ENCODE measurements around the gene HYPK.

The HYPK gene

DNA sequence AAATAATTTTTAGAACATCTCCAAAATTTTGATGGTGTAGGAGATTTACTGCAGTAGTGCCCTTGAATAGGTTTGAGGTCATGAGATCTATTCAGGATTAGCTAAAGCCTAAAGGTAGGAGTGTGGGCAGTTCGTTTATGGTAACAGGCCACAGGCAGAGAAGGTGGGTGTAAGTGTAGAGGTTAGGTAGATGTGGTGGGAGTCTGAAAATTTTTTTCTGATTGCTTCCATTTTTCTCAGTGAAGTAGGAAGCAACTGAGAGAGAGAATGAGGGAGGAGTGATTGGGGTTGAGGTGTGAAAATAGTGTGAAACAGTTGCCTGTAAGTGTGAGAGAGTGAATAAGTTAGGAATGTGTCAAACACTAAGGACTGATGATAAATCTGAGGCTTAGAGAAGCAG lies 21.4 kb upstream of the HYPK start:
- DNase-seq (ENCODE audit: low read depth in 2 of 2), result no peak
- H3K4me3 ChIP-seq (replicated peaks in 1 of 2; ENCODE audit: low read depth in 2 of 2, low read length in 2 of 2), result no peak overlapping the region
- TF ChIP-seq, protein P1, sequence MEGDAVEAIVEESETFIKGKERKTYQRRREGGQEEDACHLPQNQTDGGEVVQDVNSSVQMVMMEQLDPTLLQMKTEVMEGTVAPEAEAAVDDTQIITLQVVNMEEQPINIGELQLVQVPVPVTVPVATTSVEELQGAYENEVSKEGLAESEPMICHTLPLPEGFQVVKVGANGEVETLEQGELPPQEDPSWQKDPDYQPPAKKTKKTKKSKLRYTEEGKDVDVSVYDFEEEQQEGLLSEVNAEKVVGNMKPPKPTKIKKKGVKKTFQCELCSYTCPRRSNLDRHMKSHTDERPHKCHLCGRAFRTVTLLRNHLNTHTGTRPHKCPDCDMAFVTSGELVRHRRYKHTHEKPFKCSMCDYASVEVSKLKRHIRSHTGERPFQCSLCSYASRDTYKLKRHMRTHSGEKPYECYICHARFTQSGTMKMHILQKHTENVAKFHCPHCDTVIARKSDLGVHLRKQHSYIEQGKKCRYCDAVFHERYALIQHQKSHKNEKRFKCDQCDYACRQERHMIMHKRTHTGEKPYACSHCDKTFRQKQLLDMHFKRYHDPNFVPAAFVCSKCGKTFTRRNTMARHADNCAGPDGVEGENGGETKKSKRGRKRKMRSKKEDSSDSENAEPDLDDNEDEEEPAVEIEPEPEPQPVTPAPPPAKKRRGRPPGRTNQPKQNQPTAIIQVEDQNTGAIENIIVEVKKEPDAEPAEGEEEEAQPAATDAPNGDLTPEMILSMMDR (IDR thresholded peaks at IDR 0.05; ENCODE audit: low read depth, low read length), result no peak

DNA sequence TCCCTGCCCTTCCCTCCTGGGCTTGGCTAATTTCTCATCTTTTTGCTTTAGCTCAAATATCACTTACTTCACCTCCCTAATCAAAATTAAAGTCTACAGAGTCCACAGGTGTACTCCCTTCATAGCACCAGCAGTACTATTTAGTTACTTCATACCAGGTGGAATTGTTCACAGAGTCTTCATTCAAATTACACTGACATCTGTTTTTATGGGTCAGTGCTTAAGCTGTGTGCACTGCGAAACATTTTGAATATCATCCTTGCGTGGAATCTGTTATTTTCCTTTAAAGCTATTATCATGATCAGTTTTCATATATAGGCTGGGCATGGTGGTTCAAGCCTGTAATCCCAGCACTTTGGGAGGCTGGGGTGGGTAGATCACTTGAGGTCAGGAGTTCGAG lies 11.0 kb upstream of the HYPK start:
- H3K4me3 ChIP-seq (replicated peaks in 1 of 2; ENCODE audit: low read depth in 2 of 2, low read length in 2 of 2), result no peak overlapping the region
- no peak for DNase-seq (ENCODE audit: low read depth in 2 of 2)
- TF ChIP-seq, protein P1 (IDR thresholded peaks at IDR 0.05; ENCODE audit: low read depth, low read length), result no peak

DNA sequence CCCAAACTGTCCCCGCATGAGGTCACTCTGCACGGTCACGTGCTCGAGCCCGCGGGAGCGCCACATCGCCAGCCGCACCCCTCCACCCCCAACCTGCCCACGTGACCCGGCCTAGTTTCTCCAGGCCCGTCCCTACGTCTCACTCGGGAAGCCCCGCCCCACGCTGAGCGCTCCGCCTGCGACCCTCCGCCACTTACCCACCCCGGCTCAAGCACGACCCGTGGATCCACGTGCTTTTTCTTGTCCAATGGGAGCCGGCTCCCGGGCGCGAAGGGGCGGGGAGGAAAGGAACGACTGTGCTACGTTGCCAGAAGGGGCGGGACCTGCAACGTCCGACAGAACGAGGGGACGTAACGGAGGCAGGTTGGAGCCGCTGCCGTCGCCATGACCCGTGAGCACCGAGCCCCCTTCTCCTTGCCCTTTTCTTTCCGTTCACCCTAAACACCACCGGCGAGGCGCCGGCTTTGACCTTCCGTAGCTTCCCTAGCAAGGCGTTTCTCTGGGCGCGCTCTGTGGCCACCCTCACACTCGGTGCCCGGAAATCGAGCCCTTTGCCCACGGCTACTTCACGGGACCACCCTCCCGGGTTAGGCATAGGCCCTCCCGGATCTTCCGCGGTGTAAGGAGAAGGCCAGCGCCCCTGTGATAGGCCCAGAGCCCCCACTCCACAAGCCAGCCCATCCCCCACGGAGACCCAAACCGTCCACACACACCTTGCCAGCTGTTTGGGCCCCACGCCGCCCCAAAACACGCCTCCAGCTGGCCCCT lies 8.2 kb upstream of the HYPK start, which contains the start of gene SERF2:
SERF2 (plus strand) TSS at position 328 of the 768 bp plus-strand sequence; CDS start at position 385, 57 bp downstream.
- TF ChIP-seq, protein P1 (IDR thresholded peaks at IDR 0.05; ENCODE audit: low read depth, low read length), result no peak
- peak within 1 kb of the TSS; percentile 96 to 100 for H3K4me3 ChIP-seq (replicated peaks in 1 of 2; ENCODE audit: low read depth in 2 of 2, low read length in 2 of 2)
- peak; percentile 100 for DNase-seq (ENCODE audit: low read depth in 2 of 2)

DNA sequence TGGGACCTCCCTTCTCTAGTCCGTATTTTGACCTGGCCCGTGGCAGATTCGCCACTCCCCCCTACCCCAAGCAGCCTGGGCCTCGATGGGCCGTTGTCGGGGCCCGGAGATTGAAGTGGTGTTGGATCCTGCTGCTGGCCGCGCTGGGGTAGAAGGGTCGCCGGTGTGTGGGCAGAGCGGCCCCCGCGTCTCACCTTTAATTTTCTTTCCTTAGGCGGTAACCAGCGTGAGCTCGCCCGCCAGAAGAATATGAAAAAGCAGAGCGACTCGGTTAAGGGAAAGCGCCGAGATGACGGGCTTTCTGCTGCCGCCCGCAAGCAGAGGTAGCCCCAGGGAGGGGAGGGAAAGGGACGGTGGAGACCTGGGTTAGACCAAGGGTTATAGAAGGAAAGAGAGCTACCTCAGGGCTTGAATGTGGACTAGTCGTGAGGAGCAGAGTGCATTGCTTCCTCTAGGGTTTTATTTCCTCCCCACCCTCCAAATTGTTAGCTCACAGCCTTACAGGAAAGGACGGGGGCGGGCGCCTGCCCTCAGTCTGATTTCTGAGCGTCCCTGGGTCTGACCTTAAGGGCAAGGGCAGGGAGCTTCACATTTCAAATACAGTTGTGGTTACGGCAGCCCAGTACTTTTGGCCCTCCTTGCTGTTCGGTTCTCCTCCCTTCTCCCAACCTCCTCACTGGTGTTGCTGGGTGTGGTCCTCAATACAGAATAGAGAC lies 7.5 kb upstream of the HYPK start:
- peak overlapping the region; percentile 96 to 100 for H3K4me3 ChIP-seq (replicated peaks in 1 of 2; ENCODE audit: low read depth in 2 of 2, low read length in 2 of 2)
- peak; percentile 45 to 48 for DNase-seq (ENCODE audit: low read depth in 2 of 2)
- TF ChIP-seq, protein P1 (IDR thresholded peaks at IDR 0.05; ENCODE audit: low read depth, low read length), result no peak

DNA sequence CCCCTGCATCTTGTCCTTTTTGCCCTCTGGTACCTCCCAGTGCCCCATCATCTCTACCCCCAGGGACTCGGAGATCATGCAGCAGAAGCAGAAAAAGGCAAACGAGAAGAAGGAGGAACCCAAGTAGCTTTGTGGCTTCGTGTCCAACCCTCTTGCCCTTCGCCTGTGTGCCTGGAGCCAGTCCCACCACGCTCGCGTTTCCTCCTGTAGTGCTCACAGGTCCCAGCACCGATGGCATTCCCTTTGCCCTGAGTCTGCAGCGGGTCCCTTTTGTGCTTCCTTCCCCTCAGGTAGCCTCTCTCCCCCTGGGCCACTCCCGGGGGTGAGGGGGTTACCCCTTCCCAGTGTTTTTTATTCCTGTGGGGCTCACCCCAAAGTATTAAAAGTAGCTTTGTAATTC lies 6.8 kb upstream of the HYPK start:
- TF ChIP-seq, protein P1 (IDR thresholded peaks at IDR 0.05; ENCODE audit: low read depth, low read length), result no peak
- H3K4me3 ChIP-seq (replicated peaks in 1 of 2; ENCODE audit: low read depth in 2 of 2, low read length in 2 of 2), result peak overlapping the region; percentile 96 to 100
- no peak for DNase-seq (ENCODE audit: low read depth in 2 of 2)

DNA sequence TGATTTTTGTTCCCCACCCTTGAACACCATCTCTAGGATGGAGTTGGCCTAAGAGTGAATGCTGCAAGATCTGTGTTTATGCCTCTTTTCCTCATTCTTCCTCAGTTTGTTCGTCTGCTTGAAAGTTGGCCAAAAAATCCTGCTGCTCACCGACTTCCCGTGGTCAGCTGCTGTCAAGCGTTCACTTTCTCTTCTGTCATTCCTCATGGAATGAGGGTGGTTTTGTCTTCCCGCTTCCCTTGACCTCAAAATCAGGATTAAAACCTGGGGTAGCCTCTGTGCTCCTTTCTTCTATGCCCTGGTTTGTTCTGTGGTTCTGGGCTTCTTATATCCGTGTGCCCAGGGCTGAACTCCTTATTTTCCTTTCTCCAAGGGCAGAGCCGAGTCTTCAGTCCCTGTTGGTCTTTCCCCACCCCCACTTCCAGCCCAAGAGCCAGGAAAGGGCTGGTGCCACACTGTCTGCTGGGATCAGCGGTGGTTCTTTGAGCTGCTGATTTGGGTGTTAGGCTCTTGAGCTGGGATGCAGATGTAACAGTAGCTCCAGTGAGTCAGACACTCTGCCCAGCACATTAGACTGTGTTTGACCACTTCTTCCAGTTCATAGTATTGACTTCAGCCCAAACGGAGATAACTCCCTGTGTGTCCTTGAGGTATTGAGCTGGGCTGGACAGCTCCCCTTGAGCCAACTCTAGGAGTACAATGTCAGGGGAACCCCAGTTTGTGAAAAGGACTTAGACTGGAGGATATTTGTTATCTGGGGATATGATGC lies 5.9 kb upstream of the HYPK start:
- TF ChIP-seq, protein P1 (IDR thresholded peaks at IDR 0.05; ENCODE audit: low read depth, low read length), result no peak
- no peak overlapping the region for H3K4me3 ChIP-seq (replicated peaks in 1 of 2; ENCODE audit: low read depth in 2 of 2, low read length in 2 of 2)
- peak; percentile 44 to 53 for DNase-seq (ENCODE audit: low read depth in 2 of 2)
